T-helper 1 cell (primary cell): ENCODE measurements around the gene CD300LG.
"Not testable (repeated sequence)": the region's sequence is repeated elsewhere in the genome, so short reads cannot be mapped to it uniquely, and the experiment has no call there.

Experiments
- DNase-seq, 5 donors: peaks; one replicate each; pipeline ENCODE4 v3.0.0-alpha.2; 2012 to 2020

The CD300LG gene

DNA sequence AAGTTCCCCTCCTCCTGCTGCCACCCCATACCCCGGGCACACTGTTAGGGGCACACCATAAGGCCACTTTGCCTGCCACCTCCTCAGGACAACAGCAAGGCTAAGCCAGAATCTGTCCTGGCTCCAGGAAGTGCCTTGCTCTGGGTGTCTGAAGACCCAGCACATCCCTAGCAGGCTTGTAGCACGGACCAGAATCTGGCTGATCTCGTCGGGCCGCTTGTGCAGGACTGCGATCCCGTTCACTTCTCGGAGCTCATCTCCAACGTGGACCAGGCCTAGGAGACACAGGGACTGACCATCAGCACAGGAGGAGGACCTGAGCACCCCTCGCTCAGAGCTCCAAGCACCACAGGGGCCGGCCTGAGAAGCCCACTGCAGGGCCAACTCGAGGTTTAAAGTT, 21.4 kb upstream of the CD300LG start:
- DNase-seq, result no peak

DNA sequence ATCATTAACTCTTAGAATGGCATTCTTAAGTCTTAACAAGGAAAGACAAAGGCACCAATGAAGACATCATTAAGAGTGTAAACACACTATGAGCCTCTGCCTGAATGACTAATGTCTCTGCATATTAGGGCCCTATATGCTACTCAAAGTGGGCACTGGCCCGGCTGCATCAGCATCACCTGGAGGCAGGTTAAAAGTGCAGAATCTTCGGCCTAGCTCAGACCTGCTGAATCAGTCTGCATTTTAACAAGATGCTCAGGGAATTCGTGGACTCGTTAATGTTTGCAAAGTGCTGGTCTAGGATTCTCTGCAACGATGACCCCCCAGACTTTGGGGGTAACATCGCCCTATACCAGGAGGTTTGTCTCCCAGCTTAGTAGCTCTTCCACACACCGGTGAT, 20.8 kb upstream of the CD300LG start:
- DNase-seq, result no peak

DNA sequence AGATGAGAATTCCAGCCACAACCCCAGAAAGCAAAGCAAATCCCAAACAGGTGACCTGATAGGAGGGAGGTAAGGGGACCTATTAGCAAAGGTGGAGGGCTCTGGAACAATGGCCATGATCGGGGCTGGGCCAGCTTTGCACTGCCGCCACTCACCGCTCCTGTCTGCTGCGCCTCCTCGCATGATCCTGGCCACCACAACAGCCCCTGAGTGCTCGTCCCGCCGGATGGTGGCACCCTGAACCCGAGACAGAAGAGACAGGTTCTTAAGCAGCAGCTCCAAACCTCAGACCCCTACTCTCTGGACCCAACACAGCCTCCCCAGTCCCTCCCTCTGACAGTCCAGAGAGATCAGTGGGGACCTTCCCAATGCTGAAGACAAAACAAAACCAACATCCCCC, 19.4 kb upstream of the CD300LG start:
- no peak for DNase-seq

DNA sequence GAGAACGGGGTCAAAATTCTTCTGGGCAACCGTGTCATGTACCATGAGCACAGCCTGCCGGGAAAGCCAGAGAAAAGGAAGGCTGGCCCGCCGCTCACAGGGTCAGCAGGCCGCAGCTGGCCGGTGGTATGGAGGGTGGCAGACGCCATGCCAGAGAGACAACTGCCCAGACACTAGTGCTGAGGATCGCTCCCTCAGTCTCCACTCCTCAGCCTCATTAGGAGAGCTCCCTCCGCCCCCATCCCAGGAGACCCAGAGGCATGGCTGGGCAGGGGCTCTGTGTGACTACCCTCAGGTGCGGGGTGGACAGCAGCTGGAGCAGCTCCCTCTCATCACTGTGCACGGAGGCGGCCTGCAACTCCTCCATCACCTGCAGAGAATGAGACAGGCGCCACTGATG, 17.2 kb upstream of the CD300LG start:
- no peak for DNase-seq

DNA sequence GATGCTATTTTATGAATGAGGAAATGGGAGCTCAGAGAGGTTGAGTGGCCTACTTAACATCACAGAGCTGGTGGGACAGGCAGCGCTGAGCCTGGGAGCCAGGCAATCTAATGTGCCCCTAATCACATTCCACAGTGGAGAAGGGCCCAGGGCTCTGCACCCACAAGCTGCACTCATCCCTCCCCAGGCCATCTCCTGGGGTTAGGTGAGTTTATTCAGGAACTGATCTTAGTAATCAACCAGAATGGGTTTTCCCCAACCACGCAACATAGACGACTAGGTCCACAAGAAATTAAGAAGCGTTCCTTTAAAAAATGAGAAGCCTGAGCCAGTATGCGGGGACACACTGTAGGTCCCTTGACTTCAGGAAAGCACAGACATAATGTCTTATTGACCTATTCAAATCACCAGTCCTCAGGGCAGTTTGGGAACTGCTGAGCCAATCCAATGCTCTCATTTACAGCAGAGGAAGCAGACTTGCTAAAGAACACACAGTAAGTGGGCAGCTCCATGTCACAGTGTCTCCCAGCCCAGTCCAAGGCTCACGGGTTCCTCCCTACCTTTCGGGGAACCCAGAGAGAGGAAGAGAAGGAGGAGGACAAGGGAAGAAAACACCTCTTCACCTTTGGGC, 16.4 kb upstream of the CD300LG start:
- no peak for DNase-seq

DNA sequence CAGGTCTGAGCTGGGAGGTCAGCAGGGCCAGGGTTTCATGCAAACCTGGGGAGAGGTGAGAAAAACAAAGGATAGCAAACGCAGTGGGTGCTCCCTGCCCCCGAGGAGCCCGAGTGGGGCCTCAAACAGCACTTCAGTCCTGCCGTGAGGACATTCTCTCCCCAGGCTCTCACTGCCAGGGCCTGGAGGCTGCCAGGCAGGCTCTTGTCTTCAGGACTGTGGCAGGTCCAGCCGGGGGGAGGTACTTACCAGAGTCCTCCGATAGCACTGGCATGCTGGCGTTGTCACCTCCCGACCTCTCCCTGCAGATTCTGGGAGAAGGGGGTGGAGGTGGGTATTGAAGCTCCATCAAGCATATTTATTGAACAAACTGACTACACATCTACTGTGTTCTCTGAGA, 15.3 kb upstream of the CD300LG start:
- no peak for DNase-seq

DNA sequence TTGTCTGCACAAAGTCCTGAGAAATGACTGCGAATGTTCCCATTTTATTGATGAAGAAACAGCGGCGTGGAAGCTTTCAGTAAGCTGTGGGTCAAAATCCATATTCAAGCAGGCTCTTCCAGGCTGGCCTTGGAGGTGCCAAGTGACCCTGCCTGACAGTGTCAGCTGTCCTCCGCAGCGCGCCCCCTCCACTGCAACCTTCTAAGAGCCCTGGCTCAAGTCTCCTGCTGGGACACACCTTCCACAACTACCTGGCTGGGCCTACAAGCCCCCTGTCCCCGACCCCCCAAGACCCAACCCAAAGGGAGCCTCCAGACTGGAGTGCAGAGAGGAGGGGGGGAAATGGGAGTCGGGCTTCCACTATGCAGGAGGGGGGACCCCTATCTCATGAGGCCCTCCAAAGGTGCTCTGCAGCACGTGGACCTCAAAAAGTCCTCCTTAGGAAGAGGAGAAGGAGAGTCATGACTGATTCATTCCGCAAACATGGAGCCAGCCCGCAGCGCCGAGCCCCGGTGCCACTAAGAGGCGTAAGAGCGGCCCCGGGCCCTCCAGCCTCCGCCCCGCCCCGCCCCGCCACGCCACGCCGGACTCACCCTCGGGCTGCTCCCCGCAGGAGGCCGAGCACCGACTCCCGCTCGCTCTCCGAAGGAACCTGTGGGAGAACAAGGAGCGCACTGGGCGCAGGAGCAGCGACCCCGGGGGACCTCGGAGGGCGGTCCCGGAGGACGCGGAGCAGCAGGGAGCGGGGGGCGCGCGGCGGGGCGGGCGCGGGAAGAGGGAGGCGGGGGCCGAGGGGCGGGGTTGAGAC, 14.6 kb upstream of the CD300LG start:
- no peak for DNase-seq

DNA sequence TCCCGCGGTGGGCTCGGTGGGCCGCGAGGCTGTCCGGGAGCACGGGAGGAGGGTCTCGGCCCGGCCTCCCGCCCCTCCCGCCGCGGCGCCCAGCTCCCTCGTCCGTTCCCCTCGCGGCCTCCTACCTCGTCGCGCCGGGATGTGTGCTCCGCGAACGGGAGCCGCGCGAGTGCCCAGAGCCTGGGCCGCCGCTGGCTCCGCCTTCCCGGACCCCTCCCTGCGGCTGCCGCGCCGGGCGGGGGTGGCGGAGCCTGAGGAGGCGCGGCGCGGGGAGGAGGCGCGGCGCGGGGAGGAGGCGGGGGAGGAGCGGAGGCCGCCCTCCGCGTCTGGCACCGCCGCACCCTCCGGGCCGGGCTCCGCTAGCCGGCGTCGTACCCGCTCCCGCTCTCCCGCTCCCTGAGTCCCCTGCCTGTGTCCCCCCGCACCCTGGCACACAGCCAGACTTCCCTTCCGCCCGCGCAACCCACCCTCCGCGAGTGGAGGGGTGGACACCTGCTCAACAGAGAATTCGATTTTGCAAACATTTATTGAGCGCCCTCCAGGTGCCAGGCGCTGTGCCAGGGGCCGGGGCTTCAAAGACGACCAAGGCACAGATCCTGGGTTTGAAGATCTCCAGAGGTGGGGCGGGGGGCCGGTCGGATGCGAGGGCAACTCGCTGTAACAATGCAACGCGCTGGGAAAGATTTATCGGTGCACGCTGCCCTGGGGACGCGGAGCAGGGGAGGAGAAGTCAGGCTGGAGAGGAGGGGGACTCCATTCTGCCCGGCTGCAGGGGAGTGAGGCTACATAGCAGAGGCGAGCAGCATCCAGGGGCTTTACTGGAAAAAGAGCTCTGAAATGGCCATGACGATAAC, 13.8 kb upstream of the CD300LG start, which contains the start of gene MPP3:
Gene MPP3 (minus strand): TSS at position 171 of the 854 bp plus-strand sequence. CDS start 1,240 bp downstream, outside the sequence.
- DNase-seq, result peak; percentile 21 to 58 (median 32)

DNA sequence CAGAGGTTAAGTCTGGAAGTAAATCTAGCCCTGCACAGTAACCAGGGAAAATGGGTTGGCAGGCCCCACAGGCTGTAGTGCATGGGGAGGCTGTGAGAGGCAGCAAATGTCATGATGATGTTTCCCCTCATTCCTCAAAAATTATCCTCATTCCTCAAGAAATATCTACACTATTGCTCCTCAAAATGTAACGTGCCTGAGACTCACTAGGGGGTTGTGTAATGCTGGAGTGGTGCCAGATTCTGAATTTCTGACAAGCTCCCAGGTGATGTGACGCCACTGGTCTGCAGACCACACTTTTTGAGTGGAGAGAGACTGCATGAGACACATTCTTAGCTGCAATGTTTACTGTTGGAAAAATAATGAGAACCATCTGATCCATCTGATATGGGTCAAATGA, 12.9 kb upstream of the CD300LG start:
- DNase-seq, result no peak

DNA sequence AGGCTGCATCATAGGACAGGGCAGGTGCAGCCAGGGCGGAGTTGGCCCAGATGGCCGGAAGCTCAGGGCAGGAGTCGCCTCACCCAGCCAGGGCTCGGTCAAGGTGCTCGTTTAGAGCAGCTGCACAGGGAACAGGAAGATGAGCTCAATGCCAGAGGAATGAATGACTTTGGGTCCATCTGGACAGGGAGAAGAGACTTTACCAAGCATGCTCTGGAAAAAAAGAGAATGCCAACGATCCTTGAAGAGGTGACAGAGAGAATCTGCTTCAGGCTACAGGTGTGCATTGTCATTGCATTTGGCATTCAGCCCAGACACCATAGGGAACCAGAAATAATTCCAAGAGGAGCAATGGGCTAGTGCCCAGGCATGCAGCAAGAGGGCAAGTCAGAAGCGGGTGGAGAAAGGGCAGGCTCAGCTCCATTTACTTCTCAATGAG, 7.3 kb upstream of the CD300LG start:
- no peak for DNase-seq

DNA sequence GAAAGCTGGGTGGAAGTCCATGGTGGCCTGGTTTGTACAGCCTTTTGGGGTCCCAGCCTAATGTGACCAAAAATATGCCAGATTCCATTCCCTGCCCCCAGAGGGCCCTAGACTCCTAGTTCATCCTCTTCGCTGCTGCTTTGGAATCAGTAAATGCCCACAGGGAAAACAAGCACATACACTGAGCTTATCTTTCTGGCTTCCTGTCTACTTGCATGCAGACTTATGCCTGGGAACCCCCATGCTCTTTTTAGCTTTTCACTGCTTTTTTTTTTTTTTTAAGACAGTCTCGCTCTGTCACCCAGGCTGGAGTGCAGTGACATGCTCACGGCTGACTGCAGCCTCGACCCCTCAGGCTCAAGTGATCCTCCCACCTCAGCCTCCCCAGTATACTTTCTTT, 6.2 kb upstream of the CD300LG start:
- no peak for DNase-seq

DNA sequence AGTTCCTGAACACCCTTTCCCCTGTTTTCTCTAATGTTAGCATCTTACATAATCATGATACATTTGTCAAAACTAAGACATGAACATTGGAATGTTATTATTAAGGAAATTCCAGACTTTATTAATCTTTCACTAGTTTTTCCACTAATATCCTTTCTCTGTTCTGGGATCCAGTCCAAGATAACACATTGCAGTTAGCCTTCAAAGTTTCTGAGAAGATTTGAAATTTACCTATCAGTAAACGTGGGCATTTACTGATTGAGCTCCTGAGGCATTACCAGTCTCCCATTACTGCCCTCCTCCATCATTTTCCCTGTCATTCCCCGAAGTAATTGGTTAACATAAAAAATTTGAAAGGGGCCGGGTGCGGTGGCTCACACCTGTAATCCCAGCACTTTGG, 5.7 kb upstream of the CD300LG start:
- DNase-seq, result no peak

DNA sequence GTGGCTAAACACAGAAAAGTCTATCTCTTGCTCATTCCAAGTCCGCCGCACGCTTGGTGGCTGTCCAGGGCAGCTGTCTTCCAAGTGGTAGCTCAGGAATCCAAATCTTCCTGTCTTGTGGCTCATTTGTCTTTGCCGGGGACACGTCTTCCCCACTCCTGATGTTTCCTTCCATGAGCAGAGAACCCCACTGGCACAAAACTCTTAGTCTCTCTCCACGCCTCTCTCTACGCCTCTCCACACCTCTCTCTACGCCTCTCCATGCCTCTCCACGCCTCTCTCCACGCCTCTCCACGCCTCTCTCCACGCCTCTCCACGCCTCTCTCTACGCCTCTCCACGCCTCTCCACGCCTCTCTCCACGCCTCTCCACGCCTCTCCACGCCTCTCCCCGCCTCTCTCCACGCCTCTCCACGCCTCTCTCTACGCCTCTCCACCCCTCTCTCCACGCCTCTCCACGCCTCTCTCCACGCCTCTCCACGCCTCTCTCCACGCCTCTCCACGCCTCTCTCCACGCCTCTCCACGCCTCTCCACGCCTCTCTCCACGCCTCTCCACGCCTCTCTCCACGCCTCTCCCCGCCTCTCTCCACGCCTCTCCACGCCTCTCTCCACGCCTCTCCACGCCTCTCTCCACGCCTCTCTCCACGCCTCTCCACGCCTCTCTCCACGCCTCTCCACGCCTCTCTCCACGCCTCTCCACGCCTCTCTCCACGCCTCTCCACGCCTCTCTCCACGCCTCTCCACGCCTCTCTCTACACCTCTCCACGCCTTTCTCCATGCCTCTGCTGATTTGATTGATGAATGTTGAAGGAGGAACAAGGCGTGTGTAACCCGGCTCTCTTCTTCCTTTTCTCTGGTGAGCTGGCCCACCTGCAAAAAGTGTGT, 4.6 kb upstream of the CD300LG start:
- not testable (repeated sequence) for DNase-seq

DNA sequence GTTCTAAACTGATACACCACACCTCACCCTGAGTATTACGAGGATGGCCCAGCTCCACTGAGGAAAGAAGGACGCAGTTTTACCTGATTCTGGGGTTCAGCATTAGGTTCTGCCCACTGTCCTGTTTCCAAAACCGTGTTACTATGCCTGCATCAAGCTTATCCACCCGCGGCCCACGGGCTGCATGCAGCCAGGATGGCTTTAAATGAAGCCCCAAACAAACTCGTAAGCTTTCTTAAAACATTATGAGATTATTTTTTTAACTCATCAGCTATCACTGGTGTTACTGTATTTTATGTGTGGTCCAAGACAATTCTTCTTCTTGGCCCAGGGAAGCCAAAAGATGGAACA, 4.0 kb upstream of the CD300LG start:
- no peak for DNase-seq

DNA sequence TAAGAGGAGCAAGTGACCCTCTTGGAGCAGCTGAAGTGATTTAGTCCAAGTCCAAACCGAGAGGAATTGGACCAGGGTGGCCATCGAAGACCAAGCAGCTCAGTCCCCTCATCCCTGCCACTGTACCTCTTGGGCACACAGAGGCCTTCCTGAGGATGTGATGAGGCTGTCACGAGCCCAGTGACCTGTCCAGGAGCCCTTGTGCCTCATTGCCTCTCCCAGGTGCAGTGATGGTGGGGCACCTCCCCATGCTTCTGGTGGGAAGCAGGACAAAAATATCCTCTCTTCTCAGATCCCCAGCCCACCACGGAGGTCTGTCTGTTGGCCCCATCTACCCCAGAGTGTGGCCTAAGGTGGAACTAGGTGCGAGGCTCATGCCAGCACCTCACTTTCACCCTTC, 2.7 kb upstream of the CD300LG start:
- no peak for DNase-seq

DNA sequence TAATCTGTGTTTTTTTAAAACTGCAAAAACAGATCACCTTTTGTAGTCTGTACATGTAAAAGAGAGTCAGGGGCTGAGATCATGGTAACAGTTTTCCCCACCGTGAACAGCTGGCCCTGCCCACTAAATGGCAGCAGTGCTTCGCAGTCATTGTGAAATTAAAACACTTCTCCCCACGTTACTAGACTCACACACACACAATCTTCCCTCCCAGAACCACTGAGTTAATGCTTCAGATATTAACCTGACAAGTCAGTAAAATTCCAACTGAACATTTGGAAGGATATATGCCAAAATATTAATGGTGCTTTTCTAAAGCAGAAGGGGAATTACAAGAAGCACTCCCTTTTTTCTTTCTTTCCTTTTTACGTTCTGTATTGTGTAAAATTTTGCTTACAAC, 1.2 kb upstream of the CD300LG start:
- DNase-seq, result no peak

DNA sequence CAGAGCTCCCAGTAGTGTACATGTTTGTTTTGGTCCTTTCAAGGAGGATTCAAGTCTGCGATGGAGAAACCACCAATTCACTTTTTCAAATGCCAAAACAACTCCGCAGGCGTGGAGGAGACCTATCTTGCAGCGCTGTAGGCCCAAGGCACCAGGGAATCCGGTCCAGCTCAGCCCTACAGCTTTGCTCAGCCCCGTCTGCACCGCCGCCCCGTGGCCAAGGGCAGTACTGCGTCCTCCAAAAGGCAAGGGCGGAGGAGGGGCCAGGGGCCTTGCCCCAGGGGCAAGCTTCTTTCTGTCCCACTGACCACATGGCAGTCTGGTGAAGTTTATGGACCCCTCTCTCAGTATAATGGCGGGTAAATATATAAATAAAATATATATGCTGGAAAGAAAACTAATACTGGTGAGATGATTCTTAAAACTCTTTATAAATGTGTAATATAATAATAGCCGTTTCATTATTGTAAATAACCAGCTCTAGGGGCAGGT, 709 bp upstream of the CD300LG start:
- peak; percentile 28 to 66 (median 52) for DNase-seq

DNA sequence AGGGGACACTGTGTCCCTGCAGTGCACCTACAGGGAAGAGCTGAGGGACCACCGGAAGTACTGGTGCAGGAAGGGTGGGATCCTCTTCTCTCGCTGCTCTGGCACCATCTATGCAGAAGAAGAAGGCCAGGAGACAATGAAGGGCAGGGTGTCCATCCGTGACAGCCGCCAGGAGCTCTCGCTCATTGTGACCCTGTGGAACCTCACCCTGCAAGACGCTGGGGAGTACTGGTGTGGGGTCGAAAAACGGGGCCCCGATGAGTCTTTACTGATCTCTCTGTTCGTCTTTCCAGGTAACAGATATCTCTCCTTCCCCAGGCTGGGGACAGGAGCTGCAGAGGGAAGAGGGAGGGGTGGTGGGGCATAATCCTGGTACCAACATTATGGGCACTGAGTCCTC, 1.6 kb downstream of the CD300LG start:
- no peak for DNase-seq

DNA sequence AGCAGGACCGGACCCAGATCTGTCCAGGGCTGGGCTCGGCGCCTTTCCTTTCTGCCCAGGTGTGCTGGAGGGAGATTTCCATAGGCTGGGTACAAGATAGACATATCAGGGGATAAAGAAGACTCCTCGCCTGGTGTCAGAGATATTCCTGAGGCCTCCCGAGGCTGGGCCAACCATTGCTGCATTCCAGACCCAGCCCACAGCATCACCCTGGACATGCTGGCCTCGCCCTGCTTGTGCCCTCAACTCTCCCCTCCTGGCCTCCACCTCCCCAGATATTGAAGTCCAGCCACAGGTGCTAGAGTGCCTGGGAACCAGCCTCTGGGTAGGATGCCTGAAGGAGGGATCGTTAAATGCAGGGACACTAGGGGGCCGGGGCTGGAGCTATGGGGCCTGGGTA, 2.1 kb downstream of the CD300LG start:
- no peak for DNase-seq

DNA sequence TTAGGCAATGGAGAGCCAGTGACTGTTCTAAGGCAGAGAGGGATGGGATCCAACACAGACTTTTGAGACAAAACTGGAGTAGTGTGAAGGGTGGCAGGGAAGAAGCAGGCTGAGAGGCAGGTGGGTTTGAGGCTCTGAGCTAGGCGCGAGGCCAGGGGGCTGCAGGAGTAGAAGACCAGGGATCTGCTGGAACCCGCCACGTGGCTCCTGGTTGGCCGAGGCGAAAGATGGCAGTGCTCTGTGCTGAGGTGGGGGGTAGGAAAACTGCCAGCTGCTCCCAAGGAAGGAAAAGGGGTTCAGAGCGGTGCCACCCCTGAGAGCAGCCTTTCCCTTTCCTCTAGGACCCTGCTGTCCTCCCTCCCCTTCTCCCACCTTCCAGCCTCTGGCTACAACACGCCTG, 5.6 kb downstream of the CD300LG start:
- DNase-seq, result no peak

DNA sequence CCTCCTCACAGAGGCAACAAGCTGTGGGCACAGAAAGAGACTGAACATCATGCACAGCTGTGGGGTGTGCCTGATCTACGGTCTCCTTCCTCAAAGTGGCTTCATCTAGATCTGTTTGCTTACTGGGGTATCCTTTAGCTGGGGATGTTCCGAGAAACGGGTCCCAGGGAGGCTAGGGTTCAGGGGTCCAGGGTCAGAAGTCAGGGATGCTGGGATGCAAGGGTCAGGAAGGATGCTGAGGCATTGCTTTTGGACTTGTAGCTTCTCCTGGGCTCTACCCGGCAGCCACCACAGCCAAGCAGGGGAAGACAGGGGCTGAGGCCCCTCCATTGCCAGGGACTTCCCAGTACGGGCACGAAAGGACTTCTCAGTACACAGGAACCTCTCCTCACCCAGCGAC, 6.6 kb downstream of the CD300LG start:
- no peak for DNase-seq

DNA sequence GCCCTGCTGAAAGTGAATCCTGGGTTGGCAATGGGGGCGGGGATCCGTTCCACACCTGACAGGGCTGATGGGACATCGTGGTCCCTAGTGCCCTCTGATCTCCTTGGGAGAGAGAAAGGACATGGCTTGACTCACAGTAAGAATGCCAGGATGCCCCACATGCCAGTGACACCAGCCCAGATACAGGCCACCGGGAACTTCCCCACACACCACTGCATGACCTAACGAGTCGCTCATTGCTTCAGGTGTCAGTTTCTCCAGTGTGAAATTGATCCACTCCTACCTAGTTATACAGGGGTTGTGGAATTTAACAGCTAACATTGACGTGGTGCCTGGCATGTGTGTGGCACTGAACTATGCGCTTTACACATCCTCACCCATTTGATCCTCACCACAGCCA, 7.5 kb downstream of the CD300LG start:
- no peak for DNase-seq
